ENCODE measurements around the gene PIP5KL1.

The PIP5KL1 gene

GRCh38 chr9:127961155-127961490 lies 30.5 kb upstream of the PIP5KL1 start:
- Histone ChIP-seq H3K27me3 (no peaks in the 10 kb centered on the region), H3K36me3 (no peaks in the 10 kb centered on the region), H3K4me2 (no peak overlapping the region), H3K9me3 (no peaks in the 10 kb centered on the region), H3K4me1 (peaks cover 29% of the 10 kb centered on the region), H3K4me3 (no peak overlapping the region), H4K20me1 (peaks cover 93% of the 10 kb centered on the region), H3K9ac (no peak overlapping the region), H3K27ac (no peak overlapping the region)
- TF ChIP-seq Cebpa-rat (IDR thresholded peaks at IDR 0.05) = no peak

- Histone ChIP-seq H3K9me3 (no peaks in the 10 kb centered on the region), H3K27me3 (no peaks in the 10 kb centered on the region), H3K4me3 (no peak overlapping the region), H3K36me3 (no peaks in the 10 kb centered on the region), H3K4me2 (no peak overlapping the region), H3K9ac (no peak overlapping the region), H4K20me1 (peaks cover 93% of the 10 kb centered on the region), H3K4me1 (peaks cover 28% of the 10 kb centered on the region), H3K27ac (no peak overlapping the region; the same call in 1 of the 2 replicates)
- TF ChIP-seq Cebpa-rat (IDR thresholded peaks at IDR 0.05) = no peak
Observed at GRCh38 chr9:127960410-127961154, 30.0 kb upstream of the PIP5KL1 start.

GRCh38 chr9:127959841-127960409 lies 29.3 kb upstream of the PIP5KL1 start:
- Histone ChIP-seq H3K4me3 (no peak overlapping the region), H4K20me1 (peaks cover 93% of the 10 kb centered on the region), H3K9ac (no peak overlapping the region), H3K4me2 (no peak overlapping the region), H3K27me3 (no peaks in the 10 kb centered on the region), H3K27ac (no peak overlapping the region; the same call in 1 of the 2 replicates), H3K4me1 (peaks cover 28% of the 10 kb centered on the region), H3K36me3 (no peaks in the 10 kb centered on the region), H3K9me3 (no peaks in the 10 kb centered on the region)
- no peak for TF ChIP-seq Cebpa-rat (IDR thresholded peaks at IDR 0.05)

- H3K27me3 ChIP-seq = no peaks in the 10 kb centered on the region
- no peak overlapping the region for H3K4me2 ChIP-seq
- TF ChIP-seq Cebpa-rat (IDR thresholded peaks at IDR 0.05) = no peak
- no peak overlapping the region for H3K4me3 ChIP-seq
- no peak overlapping the region for H3K9ac ChIP-seq
- H3K27ac ChIP-seq = no peak overlapping the region
- H4K20me1 ChIP-seq = peaks cover 93% of the 10 kb centered on the region
- H3K36me3 ChIP-seq = no peaks in the 10 kb centered on the region
- no peaks in the 10 kb centered on the region for H3K9me3 ChIP-seq
- H3K4me1 ChIP-seq = peaks cover 23% of the 10 kb centered on the region
Observed at GRCh38 chr9:127959398-127959797, 28.8 kb upstream of the PIP5KL1 start.

DNA sequence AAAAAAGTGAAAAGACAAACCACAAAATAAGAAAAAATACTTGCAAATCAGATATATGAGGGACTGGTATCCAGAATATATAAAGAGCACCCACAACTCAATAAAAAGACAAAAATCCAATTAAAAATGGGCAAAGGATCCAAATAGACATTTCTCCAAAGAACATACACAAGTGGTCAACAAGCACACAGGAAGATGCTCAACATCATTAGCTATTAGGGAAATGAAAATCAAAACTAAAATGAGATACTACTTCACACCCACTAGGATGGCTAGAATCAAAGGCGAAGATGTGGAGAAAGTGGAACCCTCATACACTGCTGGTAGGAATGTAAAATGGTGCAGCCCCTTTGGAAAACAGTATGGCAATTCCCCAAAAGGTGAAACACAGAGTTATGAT lies 28.2 kb upstream of the PIP5KL1 start:
- H3K9me3 ChIP-seq = no peaks in the 10 kb centered on the region
- no peaks in the 10 kb centered on the region for H3K36me3 ChIP-seq
- H3K4me2 ChIP-seq = no peak overlapping the region
- TF ChIP-seq Cebpa-rat (IDR thresholded peaks at IDR 0.05) = no peak
- no peak overlapping the region for H3K4me3 ChIP-seq
- H3K27me3 ChIP-seq = no peaks in the 10 kb centered on the region
- peaks cover 93% of the 10 kb centered on the region for H4K20me1 ChIP-seq
- H3K27ac ChIP-seq = no peak overlapping the region
- peaks cover 23% of the 10 kb centered on the region for H3K4me1 ChIP-seq
- no peak overlapping the region for H3K9ac ChIP-seq

- TF ChIP-seq Cebpa-rat (IDR thresholded peaks at IDR 0.05) = no peak
- peaks cover 81% of the 10 kb centered on the region for H4K20me1 ChIP-seq
- H3K9ac ChIP-seq = no peak overlapping the region
- no peak overlapping the region for H3K4me2 ChIP-seq
- no peaks in the 10 kb centered on the region for H3K27me3 ChIP-seq
- H3K9me3 ChIP-seq = no peaks in the 10 kb centered on the region
- H3K36me3 ChIP-seq = no peaks in the 10 kb centered on the region
- H3K4me3 ChIP-seq = no peak overlapping the region
- H3K4me1 ChIP-seq = peaks cover 16% of the 10 kb centered on the region
- no peak overlapping the region for H3K27ac ChIP-seq
Observed at GRCh38 chr9:127955294-127956015, 24.9 kb upstream of the PIP5KL1 start.

- Histone ChIP-seq H3K4me3 (no peak overlapping the region), H3K36me3 (no peaks in the 10 kb centered on the region), H3K9ac (no peak overlapping the region), H3K9me3 (no peaks in the 10 kb centered on the region), H4K20me1 (peaks cover 80% of the 10 kb centered on the region), H3K27me3 (no peaks in the 10 kb centered on the region), H3K4me2 (no peak overlapping the region), H3K4me1 (peaks cover 19% of the 10 kb centered on the region), H3K27ac (no peak overlapping the region)
- TF ChIP-seq Cebpa-rat (IDR thresholded peaks at IDR 0.05) = no peak
Observed at GRCh38 chr9:127954831-127955293, 24.3 kb upstream of the PIP5KL1 start.

DNA sequence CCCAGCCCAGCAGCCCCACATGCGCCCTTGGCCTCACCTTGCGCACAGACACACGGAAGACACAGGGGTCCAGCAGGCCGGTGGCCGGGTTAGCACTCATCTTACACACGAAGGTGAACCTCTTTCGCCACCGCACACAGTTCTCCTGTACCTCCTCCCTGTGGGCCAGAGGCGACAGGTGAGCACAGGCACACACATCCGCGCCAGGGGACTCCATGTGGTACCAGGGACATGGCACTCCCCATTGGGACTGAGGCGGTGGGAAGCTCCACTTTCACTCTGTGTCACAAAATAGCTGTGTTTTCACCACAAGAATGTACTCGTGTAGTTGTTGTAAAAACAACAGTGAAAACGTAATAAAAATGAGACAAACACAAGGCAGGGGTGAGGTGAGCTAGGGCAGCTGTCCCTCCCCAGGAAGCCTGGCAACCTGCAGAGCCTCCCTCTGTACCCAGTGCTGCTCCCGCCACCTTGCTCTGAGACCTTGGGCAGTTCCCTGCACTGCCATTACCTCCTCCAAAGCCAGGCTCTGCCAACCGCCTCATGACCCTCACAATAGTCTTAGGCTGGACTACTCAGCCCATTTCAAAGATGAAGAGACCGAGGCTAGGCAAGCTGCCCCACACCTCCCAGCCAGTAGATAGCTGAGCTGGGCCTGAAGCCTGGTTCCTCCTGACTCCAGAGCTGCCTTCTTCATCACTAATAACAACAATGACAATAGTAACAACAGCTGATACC lies 23.4 kb upstream of the PIP5KL1 start:
- no peak overlapping the region for H3K4me2 ChIP-seq
- peaks cover 77% of the 10 kb centered on the region for H4K20me1 ChIP-seq
- no peaks in the 10 kb centered on the region for H3K27me3 ChIP-seq
- H3K9me3 ChIP-seq = no peaks in the 10 kb centered on the region
- peaks cover 27% of the 10 kb centered on the region for H3K4me1 ChIP-seq
- no peak overlapping the region for H3K27ac ChIP-seq
- no peak overlapping the region for H3K4me3 ChIP-seq
- TF ChIP-seq Cebpa-rat (IDR thresholded peaks at IDR 0.05) = no peak
- no peak overlapping the region for H3K9ac ChIP-seq
- H3K36me3 ChIP-seq = no peaks in the 10 kb centered on the region

- no peak overlapping the region for H3K4me3 ChIP-seq
- no peak overlapping the region for H3K27ac ChIP-seq
- no peaks in the 10 kb centered on the region for H3K36me3 ChIP-seq
- peaks cover 35% of the 10 kb centered on the region for H3K4me1 ChIP-seq
- H3K4me2 ChIP-seq = no peak overlapping the region
- H3K9me3 ChIP-seq = no peaks in the 10 kb centered on the region
- TF ChIP-seq Cebpa-rat (IDR thresholded peaks at IDR 0.05) = no peak
- no peaks in the 10 kb centered on the region for H3K27me3 ChIP-seq
- no peak overlapping the region for H3K9ac ChIP-seq
- H4K20me1 ChIP-seq = peaks cover 81% of the 10 kb centered on the region
Observed at GRCh38 chr9:127953154-127953553, 22.6 kb upstream of the PIP5KL1 start.

Measured in BLaER1 (cell line).